ENCODE measurements around the gene S100A5.

GRCh38 chr1:153585006-153585405 is 44.3 kb upstream of the S100A5 start:
- TF ChIP-seq RBBP5 (IDR thresholded peaks at IDR 0.05; ENCODE audit: borderline replicate concordance, low read depth, low read length) = no peak
- no peak for TF ChIP-seq CTCF (IDR thresholded peaks at IDR 0.05; ENCODE audit: control extremely low read depth in 1 of 3, insufficient read depth in 1 of 3, low read depth in 1 of 3, low read length in 3 of 3)
- no peak for TF ChIP-seq RAD21 (IDR thresholded peaks at IDR 0.05 in 1 of 2, conservative IDR thresholded peaks at IDR 0.05 in 1 of 2; ENCODE audit: low read depth in 2 of 2, low read length in 2 of 2)
- no peak for TF ChIP-seq SAP30 (IDR thresholded peaks at IDR 0.05; ENCODE audit: insufficient read depth, insufficient replicate concordance, low read length)

All from H1 (cell line).